NOMO-1 (cell line): ENCODE measurements around the gene EIF4E1B.

Experiments
- DNase-seq, 2 experiments: peaks; one replicate each; lab custom pipeline; 2025; ENCODE audit not compliant: unreplicated experiment in 2 of 2; lab: John Stamatoyannopoulos, UW

EIF4E1B gene

DNA sequence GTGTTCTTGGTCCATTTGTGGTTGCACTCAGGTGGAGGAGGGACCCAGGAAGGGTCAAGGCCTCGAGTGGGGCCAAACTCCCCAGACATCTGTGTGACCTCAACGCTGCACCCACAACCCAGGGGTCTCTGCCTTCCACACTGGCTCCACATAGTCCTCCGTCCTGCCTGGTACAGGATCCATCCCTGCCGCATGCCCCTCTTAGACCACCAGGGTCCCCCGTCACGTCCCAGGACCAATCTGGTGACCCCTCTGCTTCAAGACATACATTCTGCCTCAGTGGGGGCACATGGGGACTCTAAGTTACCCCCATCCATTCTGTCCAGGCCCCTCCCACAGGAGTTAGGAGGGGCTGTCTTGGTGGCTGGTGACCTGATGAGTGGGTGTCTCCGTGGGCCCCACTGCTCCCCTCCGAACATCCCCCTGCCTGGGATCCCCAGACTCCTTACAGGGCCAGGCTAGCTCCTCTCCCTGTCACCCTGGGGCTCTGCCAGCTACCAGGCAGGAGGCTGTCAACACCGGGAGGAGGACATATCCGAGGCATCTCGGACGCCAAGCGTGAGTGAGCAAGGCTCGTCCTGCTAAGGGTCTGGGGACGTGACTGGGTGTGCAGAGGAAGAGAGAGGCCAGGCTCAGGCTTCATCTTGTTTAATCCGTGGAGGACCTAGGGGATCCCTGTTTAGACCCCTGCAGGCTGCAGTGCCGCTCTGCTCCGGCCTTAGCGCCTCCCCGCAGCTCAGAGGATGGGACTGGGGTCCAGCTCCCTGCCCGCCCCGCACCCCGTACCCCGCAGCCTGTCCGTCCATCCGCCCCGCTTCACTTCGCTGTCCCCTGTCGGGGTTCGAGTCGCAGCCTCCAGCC lies 49.1 kb downstream of the EIF4E1B start:
- no peak for DNase-seq

DNA sequence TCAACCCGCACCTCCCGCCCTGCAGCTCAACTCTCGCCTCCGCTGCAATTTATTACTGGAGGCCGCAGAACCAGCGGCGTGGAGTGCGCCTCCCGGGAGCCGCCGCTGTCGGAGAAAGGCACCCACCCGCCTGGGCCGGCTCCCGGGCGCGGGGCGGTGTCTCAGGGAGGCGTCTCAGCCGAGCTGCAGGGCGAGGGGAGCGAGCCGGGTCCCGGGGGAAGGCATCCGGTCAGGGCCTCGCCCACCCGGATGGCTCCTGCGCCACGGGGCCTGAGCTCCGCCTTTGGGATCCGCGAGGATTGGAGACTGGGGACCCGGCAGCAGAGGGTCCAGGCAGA lies 49.7 kb downstream of the EIF4E1B start:
- DNase-seq: no peak

DNA sequence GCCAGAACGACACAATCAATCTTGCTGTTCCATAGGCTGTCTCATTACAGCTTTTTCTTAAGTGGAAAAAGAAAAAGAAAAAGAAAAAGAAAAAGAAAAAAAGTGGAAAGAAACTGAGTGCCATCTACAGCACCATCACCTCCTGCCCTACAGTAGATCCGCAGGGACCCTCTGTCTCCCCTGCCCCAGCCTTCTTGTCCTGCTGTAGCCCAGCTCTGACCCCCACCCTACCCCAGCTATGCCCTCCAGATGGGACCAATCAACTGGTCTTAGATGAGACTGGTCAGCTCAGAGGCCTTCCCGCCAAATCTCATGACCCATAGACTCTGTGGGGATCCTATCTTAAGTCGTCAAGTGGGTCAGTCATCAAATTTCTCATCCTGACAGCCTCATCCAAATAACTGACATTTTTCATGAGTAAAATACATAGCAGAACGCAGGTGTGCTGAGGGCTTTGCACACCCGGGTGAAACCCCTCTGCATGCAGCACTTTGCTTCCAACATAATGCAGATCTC lies 51.6 kb downstream of the EIF4E1B start:
- no peak for DNase-seq

DNA sequence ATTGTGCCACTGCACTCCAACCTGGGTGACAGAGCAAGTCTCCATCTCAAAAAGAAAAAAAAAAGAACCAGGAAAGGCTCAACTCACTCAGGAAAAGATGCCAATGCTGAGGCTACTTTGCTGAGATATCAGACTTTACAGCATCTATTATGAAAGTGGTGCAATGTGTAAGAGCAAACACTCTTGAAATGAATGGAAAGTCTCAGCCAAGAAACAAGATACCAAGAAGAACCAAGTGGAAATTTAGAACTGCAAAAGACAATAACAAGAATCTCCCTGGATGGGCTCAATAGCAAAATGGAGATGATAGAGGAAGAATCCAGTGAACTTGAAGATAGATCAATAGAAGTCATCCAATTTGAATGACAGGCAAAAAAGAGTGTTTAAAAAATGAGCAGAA lies 54.5 kb downstream of the EIF4E1B start:
- DNase-seq: no peak

DNA sequence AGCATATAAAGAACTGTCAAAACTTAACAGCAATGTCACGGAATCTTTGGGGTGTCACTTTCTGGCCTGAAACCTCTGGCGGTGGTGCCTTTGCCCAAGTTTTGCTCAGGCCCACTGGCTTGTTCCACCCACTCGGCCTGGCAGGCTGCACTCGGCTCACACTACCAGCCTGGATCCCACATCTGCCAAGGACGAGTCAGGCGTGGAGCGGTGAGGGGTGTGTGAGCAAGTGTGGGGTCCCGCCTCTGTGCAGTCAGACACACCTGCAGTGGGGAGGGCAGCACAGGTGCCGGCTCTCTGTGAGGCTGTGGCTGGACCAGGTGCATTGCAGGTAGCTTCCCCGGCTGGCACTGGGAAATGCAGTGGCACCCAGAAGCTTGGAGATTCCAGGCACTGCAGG lies 56.8 kb downstream of the EIF4E1B start:
- DNase-seq: no peak

DNA sequence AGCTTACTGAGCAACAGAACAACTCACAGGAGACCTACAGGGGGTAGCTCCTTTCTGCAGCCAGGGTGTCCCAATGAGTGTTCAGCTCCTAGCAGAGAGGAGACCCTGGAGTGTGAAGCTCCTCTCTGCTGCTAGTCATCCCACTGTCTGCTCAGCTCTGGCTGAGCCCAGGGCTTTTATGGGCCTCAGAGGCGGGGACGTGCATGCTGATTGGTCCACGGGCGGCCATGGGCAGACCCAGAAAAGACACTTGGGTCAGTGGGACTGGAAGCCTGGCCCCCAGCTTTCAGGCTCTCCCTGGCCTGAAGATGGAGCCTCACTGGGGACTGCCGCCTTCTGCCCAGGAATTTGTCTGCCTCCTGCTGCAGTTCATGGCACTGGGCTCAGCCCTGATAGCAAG lies 57.4 kb downstream of the EIF4E1B start:
- DNase-seq: no peak

DNA sequence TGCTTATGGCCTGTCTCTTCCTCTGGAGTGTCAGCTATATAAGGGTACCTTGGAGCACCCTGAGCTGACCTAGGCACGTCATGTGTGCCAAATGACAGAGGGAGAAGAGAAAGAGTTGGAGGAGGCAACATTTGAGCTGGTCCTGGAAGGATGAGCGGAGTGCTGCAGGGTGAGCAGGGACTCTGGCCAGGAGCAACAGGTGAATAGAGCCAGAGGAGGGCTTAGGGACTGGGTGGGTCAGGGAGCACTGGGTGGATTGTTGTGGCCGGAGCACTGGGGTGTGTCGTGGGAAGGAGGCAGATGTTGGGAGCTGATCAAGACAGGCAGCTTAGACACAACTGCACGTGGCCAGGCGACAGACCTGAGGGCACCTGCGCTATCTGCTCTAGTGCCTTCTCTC lies 60.4 kb downstream of the EIF4E1B start:
- no peak for DNase-seq

DNA sequence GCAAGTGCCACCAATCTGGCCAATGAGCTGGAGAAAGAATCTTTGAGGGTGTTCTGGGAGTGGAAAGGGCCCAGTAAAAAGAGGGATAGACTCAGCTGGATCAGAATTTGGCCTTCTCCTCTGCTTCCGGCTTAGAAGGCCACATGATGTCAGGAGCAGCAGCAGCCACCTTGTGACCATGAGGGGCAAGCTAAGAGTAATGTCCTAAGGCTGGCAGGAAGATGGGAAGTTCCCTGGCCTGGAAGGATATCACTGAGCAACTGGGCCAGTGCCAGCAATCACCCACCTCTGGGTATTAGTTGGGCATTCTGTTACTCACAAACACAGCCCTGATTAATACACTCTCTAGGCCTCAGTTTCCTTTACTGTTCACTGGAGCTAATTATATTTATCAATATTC lies 61.0 kb downstream of the EIF4E1B start:
- no peak for DNase-seq

DNA sequence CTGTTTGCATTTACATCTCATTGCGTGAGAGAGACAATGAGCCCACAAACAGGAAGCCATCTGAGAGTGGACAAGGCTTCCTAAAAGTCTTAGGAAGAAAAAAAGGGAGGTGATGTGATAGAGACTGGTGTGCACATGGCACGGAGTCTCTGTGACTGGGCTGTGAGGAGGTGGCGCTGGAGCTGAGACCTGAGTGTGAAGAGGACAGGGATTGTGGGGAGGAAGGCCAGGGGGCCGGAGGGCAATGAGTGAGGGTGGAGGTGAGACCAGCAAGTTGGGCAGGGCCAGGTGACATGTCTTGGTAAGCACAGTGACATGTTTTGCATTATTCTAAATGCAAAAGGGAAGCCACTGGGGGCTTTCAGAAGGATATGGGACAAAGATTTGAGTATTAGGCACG lies 61.9 kb downstream of the EIF4E1B start:
- DNase-seq: no peak

DNA sequence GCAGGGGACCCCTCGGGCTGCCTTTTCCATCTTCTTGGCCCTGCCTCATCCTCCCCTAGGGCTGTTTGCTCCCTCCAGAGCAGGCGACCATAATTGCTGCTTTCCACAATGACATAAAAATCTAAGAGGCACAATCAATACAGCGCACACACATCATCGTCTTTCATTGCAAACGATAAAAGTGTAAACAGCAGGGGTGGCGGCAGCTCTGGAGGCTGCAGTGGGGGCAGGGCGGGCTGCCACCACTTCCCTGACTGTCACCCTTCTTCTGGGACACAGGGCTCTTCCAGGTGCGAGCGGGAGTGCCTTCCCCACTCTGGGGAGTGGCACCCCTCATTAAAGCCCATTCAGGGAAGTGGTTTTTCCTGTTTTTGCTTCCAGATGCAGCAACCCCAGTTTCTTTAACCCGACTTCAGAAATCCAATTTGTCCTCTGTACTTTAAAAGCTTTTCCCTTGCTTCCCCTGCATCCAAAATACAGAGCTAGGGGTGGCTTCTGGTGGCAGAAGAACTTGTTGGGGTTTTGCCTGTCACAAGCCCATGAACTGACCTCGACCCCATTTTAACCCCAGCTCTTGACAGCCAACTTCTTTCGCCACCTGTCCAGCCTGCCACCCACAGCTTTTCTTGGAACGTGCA lies 62.5 kb downstream of the EIF4E1B start:
- DNase-seq: no peak

DNA sequence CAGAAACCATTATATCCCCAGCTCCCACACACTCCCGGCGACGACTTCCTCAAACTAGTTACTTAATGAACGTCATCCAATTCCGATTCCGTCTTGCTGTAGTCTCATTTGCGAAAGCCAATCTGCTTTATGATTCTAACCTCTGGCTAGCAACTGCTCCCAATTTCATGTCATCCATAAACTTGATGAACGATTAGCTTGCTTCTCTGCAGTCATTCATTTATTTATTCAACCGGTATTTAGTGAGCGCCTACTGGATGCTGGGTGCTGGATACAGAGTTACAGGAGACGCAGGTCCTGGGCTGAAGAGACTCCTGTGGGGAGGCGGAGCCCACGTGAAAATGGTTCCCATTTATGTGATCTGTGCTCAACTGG lies 63.0 kb downstream of the EIF4E1B start:
- peak in 1 of 2 experiments; percentile 35 for DNase-seq

DNA sequence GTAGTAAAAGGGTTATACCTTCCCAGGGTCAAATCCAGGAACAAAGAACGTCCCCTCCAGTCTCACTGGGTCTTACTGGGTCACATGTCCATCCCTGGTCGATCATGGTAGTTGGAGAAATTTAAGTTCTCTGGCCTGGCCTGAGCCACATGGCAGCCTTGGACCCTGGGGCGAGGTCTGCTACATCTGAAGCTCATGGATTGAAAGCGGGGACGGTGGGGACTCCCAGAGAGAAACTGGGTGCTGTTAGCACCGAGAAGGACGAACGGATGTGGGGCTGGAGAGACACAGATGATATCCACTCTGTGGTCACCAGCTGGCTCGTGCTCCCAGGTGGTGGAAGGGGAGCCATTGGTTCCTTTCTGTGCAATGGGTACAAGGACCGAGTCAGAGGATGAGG lies 63.7 kb downstream of the EIF4E1B start:
- DNase-seq: no peak

DNA sequence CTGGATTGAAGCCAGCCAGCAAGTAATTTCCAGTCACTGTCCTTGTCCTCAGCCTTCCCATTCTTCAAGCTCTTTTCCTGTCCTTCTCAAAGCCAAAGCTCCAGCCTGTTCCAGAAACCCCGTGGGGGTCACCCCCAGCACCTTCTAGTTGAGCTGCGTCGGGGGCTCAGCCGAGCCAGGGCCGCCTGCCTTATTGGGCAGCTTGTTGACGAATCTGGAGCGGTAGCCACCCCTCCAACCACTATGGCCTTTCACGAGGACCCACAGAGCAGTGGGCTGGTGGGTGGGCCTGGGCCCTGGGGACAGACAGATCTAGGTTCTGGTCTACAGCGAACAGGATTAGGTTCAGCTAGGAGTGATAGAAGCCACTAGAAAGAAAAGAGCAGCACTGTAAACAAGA lies 64.2 kb downstream of the EIF4E1B start:
- no peak for DNase-seq

DNA sequence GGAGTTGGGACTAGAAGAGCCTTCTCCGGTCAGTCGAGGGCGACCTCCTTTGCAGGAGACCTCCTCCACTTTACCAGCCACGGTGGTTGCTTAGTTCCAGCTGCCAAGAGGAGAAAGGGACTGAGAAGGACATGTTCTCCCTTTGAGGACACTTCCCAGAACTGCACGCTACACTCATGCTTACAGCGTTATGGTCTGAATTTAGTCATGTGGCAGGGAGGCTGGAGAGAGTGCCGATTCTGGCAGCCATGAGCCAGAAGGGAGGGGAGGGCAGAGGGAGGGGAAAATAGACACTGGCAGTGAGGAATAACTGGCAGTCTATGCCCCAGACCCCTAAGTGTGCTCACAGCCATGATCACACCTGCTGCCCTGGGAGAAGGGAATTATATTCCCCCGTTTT lies 64.6 kb downstream of the EIF4E1B start:
- DNase-seq: no peak
